OCI-LY3 (cell line): Measurements from ENCODE around the gene SRPK2.

ENCODE experiments used
- H2AFZ ChIP-seq: fragments of 200-600, 300-600 bp; shearing (Covaris generic); 2 replicates; pipeline ENCODE4 v1.6.0; 2014; ENCODE audit warnings: antibody characterized with exemption, low read depth, low read length
- H3K27ac ChIP-seq: fragments of 200-600, 300-600 bp; sonication (generic); 2 replicates; pipeline ENCODE4 v1.5.1; 2014; ENCODE audit warnings: mild to moderate bottlenecking, low read length, moderate library complexity, mixed read lengths
- H3K27me3 ChIP-seq: fragments of 200-600, 300-600 bp; sonication (generic); 2 replicates; pipeline ENCODE4 v1.6.1; 2014; ENCODE audit warnings: low read depth, low read length, mixed read lengths
- H3K36me3 ChIP-seq: fragments of 200-600, 300-600 bp; sonication (generic); replicated peaks from 2 replicates; pipeline ENCODE3; 2014; ENCODE audit warnings: low read depth, low read length, mixed read lengths
- H3K4me1 ChIP-seq: fragments of 300-600, 200-600 bp; sonication (generic); 2 replicates; pipeline ENCODE4 v1.6.1; 2014; ENCODE audit warnings: low read length, mixed read lengths
- H3K4me2 ChIP-seq: fragments of 200-600, 300-600 bp; sonication (generic); 2 replicates; pipeline ENCODE4 v1.6.1; 2014; ENCODE audit warnings: low read length, mixed read lengths
- H3K4me3 ChIP-seq: fragments of 300-600, 200-600 bp; sonication (generic); 2 replicates; pipeline ENCODE4 v1.5.1; 2014; ENCODE audit warnings: antibody characterized with exemption, mild to moderate bottlenecking, low read length, moderate library complexity
- H3K79me2 ChIP-seq: fragments of 300-600, 200-600 bp; shearing (Covaris generic); 2 replicates; pipeline ENCODE4 v1.6.1; 2014; ENCODE audit warnings: mild to moderate bottlenecking, low read length, mixed read lengths
- H3K9ac ChIP-seq: fragments of 300-600, 200-600 bp; shearing (Covaris generic); 2 replicates; pipeline ENCODE4 v1.6.0; 2014; ENCODE audit warnings: mild to moderate bottlenecking, low read length, moderate library complexity
- H3K9me3 ChIP-seq: fragments of 200-600, 300-600 bp; shearing (Covaris generic); 2 replicates; pipeline ENCODE4 v1.6.1; 2014; ENCODE audit warnings: low read length, mixed read lengths; ENCODE audit not compliant: insufficient read depth
- H4K20me1 ChIP-seq: fragments of 200-600, 300-600 bp; sonication (generic); 2 replicates; pipeline ENCODE4 v1.6.1; 2016; ENCODE audit warnings: low read length, mixed read lengths; ENCODE audit not compliant: insufficient read depth
- EZH2phosphoT487 ChIP-seq: fragments of 200-600 bp; shearing (Covaris generic); IDR thresholded peaks from 2 replicates; pipeline ENCODE4 v1.6.1; 2018; ENCODE audit warnings: antibody characterized with exemption, mixed run types, low read depth
- TF ChIP-seq, protein P1 (sequence below): fragments of 200-600, 300-600 bp; sonication (generic); IDR thresholded peaks from 2 replicates; pipeline ENCODE4 v1.5.1; 2014; ENCODE audit warnings: antibody characterized with exemption, low read length, low read depth

SRPK2 gene

GRCh38 chr7:105257338-105257737 lies 131.4 kb downstream of the SRPK2 start:
- Histone ChIP-seq H3K79me2 (peaks cover 17% of the 10 kb centered on the region), H3K4me1 (peaks cover 13% of the 10 kb centered on the region), H3K27me3 (no peaks in the 10 kb centered on the region), H4K20me1 (peaks cover 25% of the 10 kb centered on the region), H3K4me2 (peak overlapping the region; percentile 24), H3K4me3 (no peak overlapping the region), H3K36me3 (no peaks in the 10 kb centered on the region), H2AFZ (no peak overlapping the region), H3K9me3 (no peaks in the 10 kb centered on the region), H3K9ac (no peak overlapping the region), H3K27ac (no peak overlapping the region)
- TF ChIP-seq, protein P1, sequence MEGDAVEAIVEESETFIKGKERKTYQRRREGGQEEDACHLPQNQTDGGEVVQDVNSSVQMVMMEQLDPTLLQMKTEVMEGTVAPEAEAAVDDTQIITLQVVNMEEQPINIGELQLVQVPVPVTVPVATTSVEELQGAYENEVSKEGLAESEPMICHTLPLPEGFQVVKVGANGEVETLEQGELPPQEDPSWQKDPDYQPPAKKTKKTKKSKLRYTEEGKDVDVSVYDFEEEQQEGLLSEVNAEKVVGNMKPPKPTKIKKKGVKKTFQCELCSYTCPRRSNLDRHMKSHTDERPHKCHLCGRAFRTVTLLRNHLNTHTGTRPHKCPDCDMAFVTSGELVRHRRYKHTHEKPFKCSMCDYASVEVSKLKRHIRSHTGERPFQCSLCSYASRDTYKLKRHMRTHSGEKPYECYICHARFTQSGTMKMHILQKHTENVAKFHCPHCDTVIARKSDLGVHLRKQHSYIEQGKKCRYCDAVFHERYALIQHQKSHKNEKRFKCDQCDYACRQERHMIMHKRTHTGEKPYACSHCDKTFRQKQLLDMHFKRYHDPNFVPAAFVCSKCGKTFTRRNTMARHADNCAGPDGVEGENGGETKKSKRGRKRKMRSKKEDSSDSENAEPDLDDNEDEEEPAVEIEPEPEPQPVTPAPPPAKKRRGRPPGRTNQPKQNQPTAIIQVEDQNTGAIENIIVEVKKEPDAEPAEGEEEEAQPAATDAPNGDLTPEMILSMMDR, result no peak
- TF ChIP-seq EZH2phosphoT487, result no peak

GRCh38 chr7:105256761-105257231 lies 131.9 kb downstream of the SRPK2 start:
- no peaks in the 10 kb centered on the region for H3K27me3 ChIP-seq
- no peak overlapping the region for H2AFZ ChIP-seq
- TF ChIP-seq, protein P1, result no peak
- TF ChIP-seq EZH2phosphoT487, result no peak
- peaks cover 16% of the 10 kb centered on the region for H3K79me2 ChIP-seq
- H3K36me3 ChIP-seq, result no peaks in the 10 kb centered on the region
- H3K9me3 ChIP-seq, result no peaks in the 10 kb centered on the region
- H3K9ac ChIP-seq, result no peak overlapping the region
- no peak overlapping the region for H3K4me3 ChIP-seq
- H3K27ac ChIP-seq, result no peak overlapping the region
- peaks cover 25% of the 10 kb centered on the region for H4K20me1 ChIP-seq
- H3K4me2 ChIP-seq, result peak overlapping the region; percentile 24; the same call in 1 of the 2 replicates
- H3K4me1 ChIP-seq, result peaks cover 13% of the 10 kb centered on the region

DNA sequence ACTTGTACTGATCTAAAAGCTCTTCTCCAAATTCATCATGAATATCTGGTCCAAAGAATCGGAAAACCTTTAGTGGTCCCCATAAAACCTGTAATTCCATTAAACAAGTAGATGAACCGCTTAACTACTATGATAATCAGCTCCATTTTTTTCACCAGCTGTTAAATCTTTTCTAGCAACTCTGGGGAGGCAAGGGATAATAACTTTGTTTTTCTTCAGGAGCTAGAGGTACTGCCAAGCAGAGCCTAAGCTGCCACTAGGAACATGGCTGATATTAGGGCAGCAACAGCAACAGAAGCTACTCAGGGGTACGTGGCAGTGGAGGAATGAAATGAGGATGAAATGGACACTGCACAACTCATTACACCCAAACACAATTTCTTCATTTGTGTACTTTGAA lies 138.0 kb downstream of the SRPK2 start:
- Histone ChIP-seq H3K79me2 (peaks cover 8% of the 10 kb centered on the region; the same call in 1 of the 2 replicates), H3K4me2 (no peak overlapping the region)
- no peak for TF ChIP-seq EZH2phosphoT487
- TF ChIP-seq, protein P1, result no peak

DNA sequence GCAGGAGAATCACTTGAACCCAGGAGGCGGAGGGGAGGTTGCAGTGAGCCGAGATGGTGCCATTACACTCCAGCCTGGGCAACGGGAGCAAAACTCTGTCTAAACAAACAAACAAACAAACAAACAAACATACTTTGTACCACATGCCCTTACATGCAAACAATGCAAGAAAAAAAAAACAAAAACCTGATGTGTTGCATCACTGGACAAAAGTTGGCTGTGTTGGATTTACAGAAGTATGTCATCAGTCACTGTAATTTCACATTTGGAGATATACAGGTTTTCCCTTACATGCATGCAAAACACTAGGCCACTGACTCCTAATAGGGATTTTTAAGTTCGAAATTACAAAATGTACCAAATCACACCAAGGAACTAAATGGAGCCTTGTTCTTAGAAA lies 138.5 kb downstream of the SRPK2 start:
- Histone ChIP-seq H3K4me3 (no peak overlapping the region), H2AFZ (no peak overlapping the region), H3K9me3 (no peaks in the 10 kb centered on the region), H3K36me3 (no peaks in the 10 kb centered on the region), H3K27me3 (no peaks in the 10 kb centered on the region), H3K79me2 (peaks cover 8% of the 10 kb centered on the region; the same call in 1 of the 2 replicates), H3K27ac (no peak overlapping the region), H3K9ac (no peak overlapping the region), H4K20me1 (peaks cover 29% of the 10 kb centered on the region), H3K4me2 (no peak overlapping the region), H3K4me1 (no peaks in the 10 kb centered on the region)
- TF ChIP-seq, protein P1, result no peak
- TF ChIP-seq EZH2phosphoT487, result no peak

More for the DNA sequence above, 138.0 kb downstream of the SRPK2 start:
- Histone ChIP-seq H3K36me3 (no peaks in the 10 kb centered on the region), H3K4me1 (no peaks in the 10 kb centered on the region), H3K9me3 (no peaks in the 10 kb centered on the region), H2AFZ (no peak overlapping the region), H3K9ac (no peak overlapping the region), H3K27ac (no peak overlapping the region), H4K20me1 (peaks cover 28% of the 10 kb centered on the region), H3K4me3 (no peak overlapping the region), H3K27me3 (no peaks in the 10 kb centered on the region)
